Measurements from ENCODE around the gene TENM3. TPM values are rescaled to one million over a fixed set of nuclear protein-coding genes. Genes with fewer than 3 reads are reported as not detected.
"Not testable (repeated sequence)": the region's sequence is repeated elsewhere in the genome, so short reads cannot be mapped to it uniquely, and the experiment has no call there.

TENM3 gene
- total RNA-seq, 2 experiments from 2014 or later: not detected

DNA sequence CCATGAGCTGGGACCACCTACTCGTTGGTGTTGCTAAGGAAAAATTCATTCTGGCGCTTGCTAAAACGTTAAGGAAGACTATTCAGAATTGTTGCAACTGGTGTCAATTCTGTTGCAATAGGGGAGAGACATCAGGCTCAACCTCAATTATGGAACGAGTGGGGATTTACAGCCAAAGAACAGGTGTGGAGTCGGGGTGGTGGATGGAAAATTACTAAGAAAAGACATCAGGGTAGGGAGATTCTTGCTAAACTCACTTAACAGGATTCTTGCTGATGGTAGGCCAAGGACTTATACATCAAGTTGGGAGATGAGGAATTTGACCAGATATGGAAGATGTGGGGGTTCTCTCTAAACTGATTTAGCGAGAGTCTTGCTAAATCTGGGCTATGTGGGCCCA is 139.7 kb downstream of the TENM3 start:
- ChIA-PET CTCF (no interaction called here), POLR2A (no interaction called here)
- intact Hi-C loops (cut with micrococcal nuclease): no loop called here
- Mint-ChIP-seq H3K4me3 (no peak overlapping the region), H3K4me1 (ENCODE audit: low read depth) (no peaks in the 10 kb centered on the region), H3K9me3 (no peaks in the 10 kb centered on the region), H3K27me3 (peaks cover 3% of the 10 kb centered on the region), H3K27ac (no peak overlapping the region), H3K36me3 (no peaks in the 10 kb centered on the region)
- DNase-seq: no peak

DNA sequence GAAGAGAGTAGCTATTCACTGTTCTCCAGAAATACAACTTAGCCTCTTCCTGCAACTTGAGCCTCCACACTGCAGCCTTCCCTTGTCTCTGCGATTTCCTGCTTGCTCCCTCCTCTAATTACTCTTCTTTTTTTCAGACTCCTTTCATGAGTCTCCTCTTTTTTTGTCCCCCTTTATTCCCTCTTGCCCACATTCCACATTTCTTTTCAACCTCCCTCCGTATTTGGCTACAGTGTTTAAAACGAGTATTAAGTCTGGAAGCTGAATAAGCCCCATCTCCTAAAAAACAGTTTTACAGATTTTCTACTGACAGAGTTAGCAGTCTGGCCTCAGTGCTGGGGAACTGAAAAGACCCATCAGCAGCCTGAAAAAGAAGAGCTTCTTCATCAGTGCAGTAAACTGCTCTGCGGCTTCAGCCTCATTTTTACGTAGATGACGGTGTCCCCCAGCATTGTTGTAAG is 141.5 kb downstream of the TENM3 start:
- no peak for DNase-seq
- intact Hi-C loops (cut with micrococcal nuclease): no loop called here
- H3K27ac Mint-ChIP-seq: no peak overlapping the region
- H3K27me3 Mint-ChIP-seq: no peaks in the 10 kb centered on the region
- no peaks in the 10 kb centered on the region for H3K9me3 Mint-ChIP-seq
- no peaks in the 10 kb centered on the region for H3K4me1 Mint-ChIP-seq (ENCODE audit: low read depth)
- ChIA-PET CTCF (no interaction called here), POLR2A (no interaction called here)
- H3K4me3 Mint-ChIP-seq: no peak overlapping the region
- no peaks in the 10 kb centered on the region for H3K36me3 Mint-ChIP-seq

DNA sequence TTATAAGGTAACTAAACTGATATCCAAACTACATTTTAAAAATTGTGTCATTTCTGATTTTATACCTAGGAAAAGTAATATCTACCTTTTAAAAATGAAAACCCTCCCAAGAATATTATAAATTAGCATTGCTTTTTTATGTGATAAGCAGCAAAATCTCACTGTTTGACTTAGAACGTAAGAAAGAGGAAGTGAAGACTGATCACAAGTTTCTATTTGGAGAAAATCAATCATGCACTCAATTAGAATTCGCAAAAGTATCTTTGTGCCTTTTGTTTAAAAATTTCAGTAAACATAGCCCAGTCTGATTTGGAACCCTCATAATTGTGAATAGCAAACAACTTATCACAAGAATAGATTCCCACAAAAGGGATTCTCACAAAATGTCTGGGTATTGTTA is 142.7 kb downstream of the TENM3 start:
- Mint-ChIP-seq H3K4me3 (no peak overlapping the region), H3K4me1 (ENCODE audit: low read depth) (no peaks in the 10 kb centered on the region), H3K9me3 (no peaks in the 10 kb centered on the region), H3K27ac (no peak overlapping the region), H3K36me3 (no peaks in the 10 kb centered on the region), H3K27me3 (no peaks in the 10 kb centered on the region)
- intact Hi-C loops (cut with micrococcal nuclease): no loop called here
- no peak for DNase-seq
- CTCF ChIA-PET: no interaction called here
- POLR2A ChIA-PET: no interaction called here

- H3K9me3 Mint-ChIP-seq; H3K36me3 Mint-ChIP-seq; H3K27ac Mint-ChIP-seq; CTCF ChIA-PET; H3K4me1 Mint-ChIP-seq (ENCODE audit: low read depth); DNase-seq; intact Hi-C loops (cut with micrococcal nuclease); H3K27me3 Mint-ChIP-seq; POLR2A ChIA-PET; H3K4me3 Mint-ChIP-seq: not testable (repeated sequence)
Measured at GRCh38 chr4:182386576-182386975, 143.4 kb downstream of the TENM3 start.

GRCh38 chr4:182391111-182391684 is 148.0 kb downstream of the TENM3 start:
- no peaks in the 10 kb centered on the region for H3K36me3 Mint-ChIP-seq
- no peak for DNase-seq
- H3K4me3 Mint-ChIP-seq: no peak overlapping the region
- H3K4me1 Mint-ChIP-seq (ENCODE audit: low read depth): no peaks in the 10 kb centered on the region
- intact Hi-C loops (cut with micrococcal nuclease): no loop called here
- CTCF ChIA-PET: no interaction called here
- no peak overlapping the region for H3K27ac Mint-ChIP-seq
- H3K27me3 Mint-ChIP-seq: no peaks in the 10 kb centered on the region
- no peaks in the 10 kb centered on the region for H3K9me3 Mint-ChIP-seq
- POLR2A ChIA-PET: no interaction called here

DNA sequence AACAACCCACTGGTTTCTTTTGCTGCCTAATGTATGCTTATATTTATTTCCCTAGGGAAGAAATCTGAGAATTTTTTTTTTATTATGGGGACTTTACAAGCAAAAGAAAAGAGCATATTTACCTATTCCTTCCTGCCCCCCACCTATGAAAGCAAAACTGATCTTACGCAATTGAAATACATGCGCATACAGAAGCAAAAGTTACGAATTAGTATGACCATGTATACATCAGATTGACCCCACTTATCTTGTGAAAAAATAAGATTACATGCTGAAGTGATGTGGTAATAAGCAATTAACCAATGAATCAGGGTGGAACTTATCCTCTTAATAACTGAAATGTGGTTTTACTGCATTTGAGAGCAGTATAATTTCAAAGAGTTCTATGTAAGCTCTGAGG is 151.0 kb downstream of the TENM3 start:
- Mint-ChIP-seq H3K9me3 (no peaks in the 10 kb centered on the region), H3K27ac (no peak overlapping the region), H3K27me3 (no peaks in the 10 kb centered on the region), H3K4me3 (no peak overlapping the region), H3K36me3 (no peaks in the 10 kb centered on the region), H3K4me1 (ENCODE audit: low read depth) (no peaks in the 10 kb centered on the region)
- DNase-seq: no peak
- CTCF ChIA-PET: no interaction called here
- intact Hi-C loops (cut with micrococcal nuclease): no loop called here
- POLR2A ChIA-PET: no interaction called here

GRCh38 chr4:182400081-182400480 is 156.9 kb downstream of the TENM3 start:
- ChIA-PET POLR2A (no interaction called here), CTCF (no interaction called here)
- Mint-ChIP-seq H3K4me1 (ENCODE audit: low read depth) (no peaks in the 10 kb centered on the region), H3K27ac (no peak overlapping the region), H3K36me3 (no peaks in the 10 kb centered on the region), H3K9me3 (no peaks in the 10 kb centered on the region), H3K4me3 (no peak overlapping the region), H3K27me3 (no peaks in the 10 kb centered on the region)
- intact Hi-C loops (cut with micrococcal nuclease): no loop called here
- DNase-seq: no peak

GRCh38 chr4:182400790-182401189 is 157.6 kb downstream of the TENM3 start:
- intact Hi-C loops (cut with micrococcal nuclease): no loop called here
- POLR2A ChIA-PET: no interaction called here
- Mint-ChIP-seq H3K4me3 (no peak overlapping the region), H3K4me1 (ENCODE audit: low read depth) (no peaks in the 10 kb centered on the region), H3K9me3 (no peaks in the 10 kb centered on the region), H3K27ac (no peak overlapping the region), H3K27me3 (peaks cover 2% of the 10 kb centered on the region), H3K36me3 (no peaks in the 10 kb centered on the region)
- CTCF ChIA-PET: no interaction called here
- DNase-seq: no peak

DNA sequence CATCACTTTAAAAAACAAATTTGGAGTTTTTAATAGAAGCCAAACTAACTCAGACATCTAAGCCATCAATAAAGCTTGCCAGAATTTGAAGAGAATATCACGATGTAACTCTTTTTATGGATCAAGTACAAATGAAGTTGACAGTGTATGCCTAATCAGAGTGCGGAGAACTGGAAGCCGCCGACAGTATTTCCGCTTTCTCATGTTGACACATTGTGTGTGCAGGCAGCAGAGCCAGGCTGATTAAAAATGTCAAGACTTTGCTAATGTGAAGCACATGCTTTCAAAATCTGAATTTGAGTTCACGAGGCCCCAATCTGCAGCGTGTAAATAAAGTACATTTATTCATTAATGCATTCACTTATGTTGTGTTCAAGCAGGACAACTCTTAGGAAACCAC is 161.2 kb downstream of the TENM3 start:
- ChIA-PET CTCF (no interaction called here), POLR2A (no interaction called here)
- Mint-ChIP-seq H3K27ac (no peak overlapping the region), H3K4me1 (ENCODE audit: low read depth) (no peaks in the 10 kb centered on the region), H3K4me3 (no peak overlapping the region), H3K27me3 (peaks cover 2% of the 10 kb centered on the region), H3K9me3 (no peaks in the 10 kb centered on the region), H3K36me3 (no peaks in the 10 kb centered on the region)
- intact Hi-C loops (cut with micrococcal nuclease): no loop called here
- DNase-seq: no peak

DNA sequence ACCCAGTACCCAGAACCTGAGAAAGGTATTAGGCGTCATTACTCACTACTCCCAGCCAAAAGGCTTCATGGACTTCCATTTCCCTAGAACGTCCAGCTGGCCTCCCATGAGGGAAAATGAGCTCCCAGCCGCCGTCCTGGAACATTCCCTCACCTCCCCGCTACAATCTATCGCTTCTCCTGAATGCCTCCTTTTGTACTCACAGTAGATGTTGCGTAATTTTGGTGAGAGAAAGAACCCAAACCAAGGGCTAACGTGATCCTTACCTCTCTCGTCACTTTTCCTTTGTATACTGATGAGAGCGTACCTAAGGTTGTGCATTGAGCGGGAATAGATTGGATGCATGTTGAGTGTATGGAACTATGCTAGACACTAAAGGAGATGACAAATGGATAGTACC is 161.9 kb downstream of the TENM3 start:
- intact Hi-C loops (cut with micrococcal nuclease): no loop called here
- H3K27me3 Mint-ChIP-seq: peaks cover 2% of the 10 kb centered on the region
- H3K27ac Mint-ChIP-seq: no peak overlapping the region
- DNase-seq: no peak
- CTCF ChIA-PET: no interaction called here
- no peaks in the 10 kb centered on the region for H3K9me3 Mint-ChIP-seq
- POLR2A ChIA-PET: no interaction called here
- H3K4me1 Mint-ChIP-seq (ENCODE audit: low read depth): no peaks in the 10 kb centered on the region
- no peak overlapping the region for H3K4me3 Mint-ChIP-seq
- H3K36me3 Mint-ChIP-seq: no peaks in the 10 kb centered on the region

GRCh38 chr4:182409271-182409670 is 166.1 kb downstream of the TENM3 start:
- intact Hi-C loops (cut with micrococcal nuclease): no loop called here
- POLR2A ChIA-PET: no interaction called here
- Mint-ChIP-seq H3K36me3 (no peaks in the 10 kb centered on the region), H3K27me3 (peaks cover 4% of the 10 kb centered on the region), H3K4me1 (ENCODE audit: low read depth) (no peaks in the 10 kb centered on the region), H3K9me3 (peaks cover 14% of the 10 kb centered on the region), H3K4me3 (no peak overlapping the region), H3K27ac (no peak overlapping the region)
- CTCF ChIA-PET: no interaction called here
- no peak for DNase-seq

- Mint-ChIP-seq H3K36me3 (no peaks in the 10 kb centered on the region), H3K4me3 (no peak overlapping the region), H3K9me3 (peaks cover 18% of the 10 kb centered on the region), H3K4me1 (ENCODE audit: low read depth) (no peaks in the 10 kb centered on the region), H3K27ac (no peak overlapping the region), H3K27me3 (peaks cover 1% of the 10 kb centered on the region)
- ChIA-PET CTCF (no interaction called here), POLR2A (no interaction called here)
- intact Hi-C loops (cut with micrococcal nuclease): no loop called here
- DNase-seq: no peak
Measured at GRCh38 chr4:182411391-182411790, 168.2 kb downstream of the TENM3 start.

GRCh38 chr4:182413550-182413949 is 170.3 kb downstream of the TENM3 start:
- H3K4me3 Mint-ChIP-seq: no peak overlapping the region
- intact Hi-C loops (cut with micrococcal nuclease): no loop called here
- no peaks in the 10 kb centered on the region for H3K4me1 Mint-ChIP-seq (ENCODE audit: low read depth)
- peaks cover 1% of the 10 kb centered on the region for H3K27me3 Mint-ChIP-seq
- ChIA-PET CTCF (no interaction called here), POLR2A (no interaction called here)
- peaks cover 18% of the 10 kb centered on the region for H3K9me3 Mint-ChIP-seq
- no peak for DNase-seq
- no peaks in the 10 kb centered on the region for H3K36me3 Mint-ChIP-seq
- H3K27ac Mint-ChIP-seq: no peak overlapping the region

DNA sequence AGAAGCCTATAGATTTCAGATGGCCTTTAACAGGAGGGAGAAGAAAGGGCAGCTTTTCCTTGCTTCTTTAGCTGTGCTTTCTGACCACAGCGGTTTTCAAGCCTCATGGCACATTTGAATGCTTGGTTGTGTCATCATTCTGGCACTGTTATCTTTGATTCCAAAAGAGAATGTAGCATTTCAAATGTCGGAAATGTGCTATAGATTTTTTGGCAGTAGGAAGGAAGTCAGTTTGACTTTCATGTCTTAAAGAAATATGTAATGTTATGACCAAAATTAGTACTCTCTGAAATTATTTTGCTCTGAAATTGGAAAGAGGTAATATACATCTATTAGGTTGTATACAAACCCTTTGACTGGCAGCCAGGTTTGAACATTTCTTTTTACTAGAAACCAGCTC is 171.9 kb downstream of the TENM3 start:
- Mint-ChIP-seq H3K9me3 (peaks cover 18% of the 10 kb centered on the region), H3K4me3 (no peak overlapping the region), H3K4me1 (ENCODE audit: low read depth) (no peaks in the 10 kb centered on the region), H3K27me3 (peaks cover 1% of the 10 kb centered on the region), H3K36me3 (no peaks in the 10 kb centered on the region), H3K27ac (no peak overlapping the region)
- no peak for DNase-seq
- ChIA-PET CTCF (no interaction called here), POLR2A (no interaction called here)
- intact Hi-C loops (cut with micrococcal nuclease): no loop called here

Measured in activated CD4-positive, alpha-beta memory T cell treated with anti-CD3 and anti-CD28 coated beads for 36 hours (primary cell).